K562 (cell line): ENCODE data around the gene F2RL2. TPM values are rescaled to one million over a fixed set of nuclear protein-coding genes. Genes with fewer than 3 reads are reported as not detected.

Experiments used
- CUX1 ChIP-seq: fragments of 200-800 bp; sonication (Bioruptor generic); IDR thresholded peaks from 2 replicates; pipeline ENCODE4 v1.6.1; 2016; ENCODE audit warnings: missing genetic modification characterization, missing compliant biosample characterization
- HOMEZ ChIP-seq: fragments of 250-450 bp; sonication (Bioruptor Pico); IDR thresholded peaks from 2 replicates; pipeline ENCODE4 v1.4.0; 2020; ENCODE audit warnings: mild to moderate bottlenecking, moderate library complexity
- SMARCE1 ChIP-seq: fragments of 450-650 bp; IDR thresholded peaks from 2 replicates; pipeline ENCODE4 v1.7.1; 2016; ENCODE audit warnings: mild to moderate bottlenecking
- TAF15 ChIP-seq: fragments of 200-400 bp; formaldehyde crosslinking; IDR thresholded peaks from 2 replicates; pipeline ENCODE4 v1.6.1; 2017; ENCODE audit warnings: mild to moderate bottlenecking, low read depth, low read length, moderate library complexity
- TEAD4 ChIP-seq, 2 experiments: sonication (generic) in 1 of 2; formaldehyde crosslinking in 1 of 2; IDR thresholded peaks; 2 replicates each; pipeline versions ENCODE4 v1.6.1 to v1.8.0; 2012 to 2022; ENCODE audit warnings: borderline replicate concordance in 1 of 2, inconsistent platforms in 1 of 2, low read length in 1 of 2, mild to moderate bottlenecking in 1 of 2, missing genetic modification reagents in 1 of 2
- ZNF146 ChIP-seq: IDR thresholded peaks from one replicate; pipeline ENCODE4 v1.6.1; 2018; ENCODE audit warnings: missing compliant biosample characterization; ENCODE audit not compliant: unreplicated experiment
- ZNF785 ChIP-seq: fragments of 250-450 bp; sonication (Bioruptor Pico); IDR thresholded peaks from 2 replicates; pipeline ENCODE4 v1.4.0; 2020; ENCODE audit warnings: mild to moderate bottlenecking
- polyA plus RNA-seq, 8 experiments: library from polyadenylated mRNA; depleted of rRNA in 4 of 8; stranded (reverse) in 5 of 8; unstranded in 3 of 8; fragments of >200 nt; fragmentation: Nextera tagmentation in 2 of 8; fragmentation: Illumina TruSeq in 1 of 8; extraction: Ambion mirVana in 2 of 8; extraction: Trizol in 1 of 8; gene quantifications; 2 replicates each; pipeline versions ENCODE4 v1.2.1 to v1.2.3, GENCODE V29; 2011 to 2014; ENCODE audit warnings: inconsistent platforms in 1 of 8, missing spikeins in 1 of 8
- total RNA-seq, 7 experiments: library from RNA; depleted of rRNA in 6 of 7; stranded (reverse); fragments of >200 nt in 6 of 7; fragmentation: Illumina TruSeq in 2 of 7; extraction: Trizol in 2 of 7; gene quantifications; 2 replicates each; pipeline versions ENCODE4 v1.2.1 to v1.2.3, GENCODE V29; 2011 to 2021; ENCODE audit warnings: low replicate concordance in 1 of 7
- TF ChIP-seq, protein P1 (sequence below): fragments of 450-650 bp; IDR thresholded peaks from 2 replicates; pipeline ENCODE4 v1.6.1; 2016; ENCODE audit warnings: mild to moderate bottlenecking
- TF ChIP-seq, protein P2 (sequence below): fragments of 450-650 bp; IDR thresholded peaks from 2 replicates; pipeline ENCODE4 v1.6.1; 2017; ENCODE audit warnings: antibody characterized with exemption, mild to moderate bottlenecking
- TF ChIP-seq, protein P3 (sequence below): IDR thresholded peaks from 3 replicates; pipeline ENCODE4 v1.6.1; 2011; ENCODE audit warnings: borderline replicate concordance, mild to moderate bottlenecking, moderate library complexity; ENCODE audit not compliant: insufficient read length; ENCODE audit errors: extremely low read depth

F2RL2 gene
- total and polyA plus RNA-seq, 9 of the 15 experiments (the other 6 are each of a cell fraction or from before 2014, with no cell fraction given), result 0.03 to 0.12 (median 0.06) TPM; not detected in 3

DNA sequence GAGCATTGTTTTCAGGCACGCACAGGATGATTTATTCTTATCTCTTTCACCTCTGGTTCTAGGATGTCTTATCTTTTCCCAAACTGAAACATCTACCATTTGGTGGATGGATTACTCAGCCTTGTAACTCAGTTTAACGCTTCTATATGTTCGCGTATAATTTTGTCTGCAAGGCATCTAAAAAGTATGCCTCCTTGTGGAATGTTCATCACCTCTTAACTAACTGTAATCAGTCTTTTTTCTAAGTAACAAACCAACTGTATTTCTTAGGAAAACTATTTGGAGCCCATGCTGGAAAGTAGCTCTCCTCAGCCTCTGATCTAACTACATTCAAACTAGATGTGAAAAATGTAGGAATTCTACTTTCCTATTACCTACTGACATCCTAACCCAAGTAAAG lies 11.5 kb upstream of the F2RL2 start (continued):
- TF ChIP-seq CUX1 (CRISPR knock-in tag) (no peak), TAF15 (no peak), ZNF785 (CRISPR knock-in tag) (no peak), TEAD4 (IDR thresholded peaks at IDR 0.05; ENCODE audit: low read length) (0 out of 2 replicates have a peak, but pooled peaks have one; percentile 38), TEAD4 (CRISPR knock-in tag; IDR thresholded peaks at IDR 0.05; ENCODE audit: borderline replicate concordance) (no peak), ZNF146 (CRISPR knock-in tag) (no peak), HOMEZ (no peak), SMARCE1 (0 out of 2 replicates have a peak, but pooled peaks have one; percentile 39)
- TF ChIP-seq, protein P1, sequence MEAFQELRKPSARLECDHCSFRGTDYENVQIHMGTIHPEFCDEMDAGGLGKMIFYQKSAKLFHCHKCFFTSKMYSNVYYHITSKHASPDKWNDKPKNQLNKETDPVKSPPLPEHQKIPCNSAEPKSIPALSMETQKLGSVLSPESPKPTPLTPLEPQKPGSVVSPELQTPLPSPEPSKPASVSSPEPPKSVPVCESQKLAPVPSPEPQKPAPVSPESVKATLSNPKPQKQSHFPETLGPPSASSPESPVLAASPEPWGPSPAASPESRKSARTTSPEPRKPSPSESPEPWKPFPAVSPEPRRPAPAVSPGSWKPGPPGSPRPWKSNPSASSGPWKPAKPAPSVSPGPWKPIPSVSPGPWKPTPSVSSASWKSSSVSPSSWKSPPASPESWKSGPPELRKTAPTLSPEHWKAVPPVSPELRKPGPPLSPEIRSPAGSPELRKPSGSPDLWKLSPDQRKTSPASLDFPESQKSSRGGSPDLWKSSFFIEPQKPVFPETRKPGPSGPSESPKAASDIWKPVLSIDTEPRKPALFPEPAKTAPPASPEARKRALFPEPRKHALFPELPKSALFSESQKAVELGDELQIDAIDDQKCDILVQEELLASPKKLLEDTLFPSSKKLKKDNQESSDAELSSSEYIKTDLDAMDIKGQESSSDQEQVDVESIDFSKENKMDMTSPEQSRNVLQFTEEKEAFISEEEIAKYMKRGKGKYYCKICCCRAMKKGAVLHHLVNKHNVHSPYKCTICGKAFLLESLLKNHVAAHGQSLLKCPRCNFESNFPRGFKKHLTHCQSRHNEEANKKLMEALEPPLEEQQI, result no peak
- TF ChIP-seq, protein P2, sequence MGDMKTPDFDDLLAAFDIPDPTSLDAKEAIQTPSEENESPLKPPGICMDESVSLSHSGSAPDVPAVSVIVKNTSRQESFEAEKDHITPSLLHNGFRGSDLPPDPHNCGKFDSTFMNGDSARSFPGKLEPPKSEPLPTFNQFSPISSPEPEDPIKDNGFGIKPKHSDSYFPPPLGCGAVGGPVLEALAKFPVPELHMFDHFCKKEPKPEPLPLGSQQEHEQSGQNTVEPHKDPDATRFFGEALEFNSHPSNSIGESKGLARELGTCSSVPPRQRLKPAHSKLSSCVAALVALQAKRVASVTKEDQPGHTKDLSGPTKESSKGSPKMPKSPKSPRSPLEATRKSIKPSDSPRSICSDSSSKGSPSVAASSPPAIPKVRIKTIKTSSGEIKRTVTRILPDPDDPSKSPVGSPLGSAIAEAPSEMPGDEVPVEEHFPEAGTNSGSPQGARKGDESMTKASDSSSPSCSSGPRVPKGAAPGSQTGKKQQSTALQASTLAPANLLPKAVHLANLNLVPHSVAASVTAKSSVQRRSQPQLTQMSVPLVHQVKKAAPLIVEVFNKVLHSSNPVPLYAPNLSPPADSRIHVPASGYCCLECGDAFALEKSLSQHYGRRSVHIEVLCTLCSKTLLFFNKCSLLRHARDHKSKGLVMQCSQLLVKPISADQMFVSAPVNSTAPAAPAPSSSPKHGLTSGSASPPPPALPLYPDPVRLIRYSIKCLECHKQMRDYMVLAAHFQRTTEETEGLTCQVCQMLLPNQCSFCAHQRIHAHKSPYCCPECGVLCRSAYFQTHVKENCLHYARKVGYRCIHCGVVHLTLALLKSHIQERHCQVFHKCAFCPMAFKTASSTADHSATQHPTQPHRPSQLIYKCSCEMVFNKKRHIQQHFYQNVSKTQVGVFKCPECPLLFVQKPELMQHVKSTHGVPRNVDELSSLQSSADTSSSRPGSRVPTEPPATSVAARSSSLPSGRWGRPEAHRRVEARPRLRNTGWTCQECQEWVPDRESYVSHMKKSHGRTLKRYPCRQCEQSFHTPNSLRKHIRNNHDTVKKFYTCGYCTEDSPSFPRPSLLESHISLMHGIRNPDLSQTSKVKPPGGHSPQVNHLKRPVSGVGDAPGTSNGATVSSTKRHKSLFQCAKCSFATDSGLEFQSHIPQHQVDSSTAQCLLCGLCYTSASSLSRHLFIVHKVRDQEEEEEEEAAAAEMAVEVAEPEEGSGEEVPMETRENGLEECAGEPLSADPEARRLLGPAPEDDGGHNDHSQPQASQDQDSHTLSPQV, result no peak
- TF ChIP-seq, protein P3, sequence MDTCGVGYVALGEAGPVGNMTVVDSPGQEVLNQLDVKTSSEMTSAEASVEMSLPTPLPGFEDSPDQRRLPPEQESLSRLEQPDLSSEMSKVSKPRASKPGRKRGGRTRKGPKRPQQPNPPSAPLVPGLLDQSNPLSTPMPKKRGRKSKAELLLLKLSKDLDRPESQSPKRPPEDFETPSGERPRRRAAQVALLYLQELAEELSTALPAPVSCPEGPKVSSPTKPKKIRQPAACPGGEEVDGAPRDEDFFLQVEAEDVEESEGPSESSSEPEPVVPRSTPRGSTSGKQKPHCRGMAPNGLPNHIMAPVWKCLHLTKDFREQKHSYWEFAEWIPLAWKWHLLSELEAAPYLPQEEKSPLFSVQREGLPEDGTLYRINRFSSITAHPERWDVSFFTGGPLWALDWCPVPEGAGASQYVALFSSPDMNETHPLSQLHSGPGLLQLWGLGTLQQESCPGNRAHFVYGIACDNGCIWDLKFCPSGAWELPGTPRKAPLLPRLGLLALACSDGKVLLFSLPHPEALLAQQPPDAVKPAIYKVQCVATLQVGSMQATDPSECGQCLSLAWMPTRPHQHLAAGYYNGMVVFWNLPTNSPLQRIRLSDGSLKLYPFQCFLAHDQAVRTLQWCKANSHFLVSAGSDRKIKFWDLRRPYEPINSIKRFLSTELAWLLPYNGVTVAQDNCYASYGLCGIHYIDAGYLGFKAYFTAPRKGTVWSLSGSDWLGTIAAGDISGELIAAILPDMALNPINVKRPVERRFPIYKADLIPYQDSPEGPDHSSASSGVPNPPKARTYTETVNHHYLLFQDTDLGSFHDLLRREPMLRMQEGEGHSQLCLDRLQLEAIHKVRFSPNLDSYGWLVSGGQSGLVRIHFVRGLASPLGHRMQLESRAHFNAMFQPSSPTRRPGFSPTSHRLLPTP, result no peak
